LNCAP (cell line): ENCODE measurements around the gene OR6C4.

ENCODE experiments used
- TF ChIP-seq, protein P1 (sequence below): fragments of 450-650 bp; IDR thresholded peaks from 2 replicates; pipeline ENCODE4 v1.5.1; 2017; ENCODE audit warnings: mild to moderate bottlenecking

Gene OR6C4

DNA sequence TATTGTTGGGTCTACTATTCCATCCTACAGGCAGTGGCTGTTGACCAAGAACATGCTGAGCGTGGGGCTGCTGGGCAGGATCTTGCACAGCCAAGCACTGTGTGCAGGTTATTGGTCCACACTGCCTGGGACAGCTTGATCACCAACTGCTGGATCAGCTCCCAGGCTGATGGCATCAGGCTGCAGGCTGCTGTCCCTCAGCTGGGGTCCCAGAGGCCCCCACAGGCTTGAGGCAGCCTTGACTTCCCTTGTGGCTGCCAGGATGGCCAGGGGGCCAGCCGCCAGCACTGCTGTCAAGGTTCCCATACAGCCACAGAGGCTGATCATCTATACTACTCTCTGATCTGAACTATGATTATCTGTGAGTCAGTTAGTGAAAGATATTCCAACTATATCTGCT lies 32.7 kb downstream of the OR6C4 start:
- TF ChIP-seq, protein P1, sequence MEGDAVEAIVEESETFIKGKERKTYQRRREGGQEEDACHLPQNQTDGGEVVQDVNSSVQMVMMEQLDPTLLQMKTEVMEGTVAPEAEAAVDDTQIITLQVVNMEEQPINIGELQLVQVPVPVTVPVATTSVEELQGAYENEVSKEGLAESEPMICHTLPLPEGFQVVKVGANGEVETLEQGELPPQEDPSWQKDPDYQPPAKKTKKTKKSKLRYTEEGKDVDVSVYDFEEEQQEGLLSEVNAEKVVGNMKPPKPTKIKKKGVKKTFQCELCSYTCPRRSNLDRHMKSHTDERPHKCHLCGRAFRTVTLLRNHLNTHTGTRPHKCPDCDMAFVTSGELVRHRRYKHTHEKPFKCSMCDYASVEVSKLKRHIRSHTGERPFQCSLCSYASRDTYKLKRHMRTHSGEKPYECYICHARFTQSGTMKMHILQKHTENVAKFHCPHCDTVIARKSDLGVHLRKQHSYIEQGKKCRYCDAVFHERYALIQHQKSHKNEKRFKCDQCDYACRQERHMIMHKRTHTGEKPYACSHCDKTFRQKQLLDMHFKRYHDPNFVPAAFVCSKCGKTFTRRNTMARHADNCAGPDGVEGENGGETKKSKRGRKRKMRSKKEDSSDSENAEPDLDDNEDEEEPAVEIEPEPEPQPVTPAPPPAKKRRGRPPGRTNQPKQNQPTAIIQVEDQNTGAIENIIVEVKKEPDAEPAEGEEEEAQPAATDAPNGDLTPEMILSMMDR, result no peak

DNA sequence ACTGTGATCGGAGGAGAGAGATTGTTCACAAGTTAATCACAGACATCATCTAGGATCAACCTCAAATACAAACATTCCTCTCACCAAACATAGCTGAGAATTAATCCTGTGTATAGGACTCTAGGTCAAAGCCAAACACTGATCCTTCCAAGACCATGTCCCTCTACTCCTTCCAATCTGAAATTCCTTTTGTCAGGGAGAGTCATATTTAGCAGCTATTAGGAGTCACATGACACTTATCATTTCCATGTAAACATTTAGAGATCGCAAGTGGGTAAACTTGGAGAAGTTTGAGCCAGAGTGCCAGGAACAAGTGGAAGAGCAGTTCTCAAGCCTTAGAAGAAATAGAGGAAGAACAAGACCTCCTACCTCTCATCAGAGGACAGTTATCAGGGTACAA lies 36.4 kb downstream of the OR6C4 start:
- TF ChIP-seq, protein P1, result no peak
